Ovary (tissue), 3 donors: Measurements from ENCODE around the gene LGALS3BP.

Experiments used
- CTCF ChIP-seq, 3 donors: fragments of 450-650 bp in 2 of 3; fragments of 200-600 bp in 1 of 3; IDR thresholded peaks; one replicate each; pipeline versions ENCODE4 v1.5.1 to v1.8.0; 2016 to 2022; ENCODE audit warnings: antibody characterized with exemption in 3 of 3, mild to moderate bottlenecking in 1 of 3
- EP300 ChIP-seq: sonication (generic); formaldehyde crosslinking; IDR thresholded peaks from one replicate; pipeline ENCODE4 v1.6.1; 2017; ENCODE audit warnings: antibody characterized with exemption
- POLR2A ChIP-seq: fragments of 450-650 bp; IDR thresholded peaks from one replicate; pipeline ENCODE4 v1.6.1; 2017; ENCODE audit warnings: antibody characterized with exemption, mild to moderate bottlenecking, moderate library complexity
- donor health status: DM: no; HTN: no; CAD: no.

GRCh38 chr17:79018370-79018695, 38.6 kb upstream of the LGALS3BP start:
- no peak for TF ChIP-seq CTCF (IDR thresholded peaks at IDR 0.05)
- no peak for TF ChIP-seq POLR2A
- no peak for TF ChIP-seq EP300
